Measurements from ENCODE around the gene CENPE. TPM values are rescaled to one million over a fixed set of nuclear protein-coding genes. Genes with fewer than 3 reads are reported as not detected.

The CENPE gene
- total RNA-seq, 4 donors from 2014 or later = 0.26 to 15.2 (median 0.64) TPM; not detected in 1

DNA sequence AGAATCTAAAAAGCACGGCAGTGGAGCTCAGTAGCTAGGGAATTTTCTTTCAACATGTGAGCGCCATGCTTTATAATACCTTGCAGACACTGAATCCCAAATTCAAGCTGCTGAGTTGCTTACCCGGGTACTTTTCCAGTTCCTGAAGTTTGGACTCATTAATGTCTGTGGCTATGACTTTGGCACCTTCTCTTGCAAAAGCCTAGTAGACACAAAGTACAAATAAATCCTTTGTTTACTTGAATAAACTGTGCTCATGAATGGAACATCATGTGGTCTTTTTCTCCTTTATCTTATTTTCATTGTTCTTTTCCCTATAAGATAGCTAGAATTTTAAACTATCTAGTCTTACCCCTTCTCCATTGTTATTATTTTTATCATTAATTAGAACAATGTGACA lies 103.1 kb downstream of the CENPE start:
- Histone ChIP-seq H3K4me1 (no peaks in the 10 kb centered on the region), H3K27me3 (no peaks in the 10 kb centered on the region), H3K27ac (no peak overlapping the region), H3K36me3 (no peaks in the 10 kb centered on the region), H3K9me3 (no peaks in the 10 kb centered on the region), H3K4me3 (no peak overlapping the region)
- TF ChIP-seq POLR2A (IDR thresholded peaks at IDR 0.05) = no peak
- TF ChIP-seq, protein P1, sequence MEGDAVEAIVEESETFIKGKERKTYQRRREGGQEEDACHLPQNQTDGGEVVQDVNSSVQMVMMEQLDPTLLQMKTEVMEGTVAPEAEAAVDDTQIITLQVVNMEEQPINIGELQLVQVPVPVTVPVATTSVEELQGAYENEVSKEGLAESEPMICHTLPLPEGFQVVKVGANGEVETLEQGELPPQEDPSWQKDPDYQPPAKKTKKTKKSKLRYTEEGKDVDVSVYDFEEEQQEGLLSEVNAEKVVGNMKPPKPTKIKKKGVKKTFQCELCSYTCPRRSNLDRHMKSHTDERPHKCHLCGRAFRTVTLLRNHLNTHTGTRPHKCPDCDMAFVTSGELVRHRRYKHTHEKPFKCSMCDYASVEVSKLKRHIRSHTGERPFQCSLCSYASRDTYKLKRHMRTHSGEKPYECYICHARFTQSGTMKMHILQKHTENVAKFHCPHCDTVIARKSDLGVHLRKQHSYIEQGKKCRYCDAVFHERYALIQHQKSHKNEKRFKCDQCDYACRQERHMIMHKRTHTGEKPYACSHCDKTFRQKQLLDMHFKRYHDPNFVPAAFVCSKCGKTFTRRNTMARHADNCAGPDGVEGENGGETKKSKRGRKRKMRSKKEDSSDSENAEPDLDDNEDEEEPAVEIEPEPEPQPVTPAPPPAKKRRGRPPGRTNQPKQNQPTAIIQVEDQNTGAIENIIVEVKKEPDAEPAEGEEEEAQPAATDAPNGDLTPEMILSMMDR (IDR thresholded peaks at IDR 0.05) = no peak
- no peak for DNase-seq
- intact Hi-C loops (cut with DNase I; ENCODE audit: low total_unique reads) = loop anchor here (10.0 kb wide), 1 partner anchor 80 kb away; the partner anchor contains the start of gene SLC9B1

DNA sequence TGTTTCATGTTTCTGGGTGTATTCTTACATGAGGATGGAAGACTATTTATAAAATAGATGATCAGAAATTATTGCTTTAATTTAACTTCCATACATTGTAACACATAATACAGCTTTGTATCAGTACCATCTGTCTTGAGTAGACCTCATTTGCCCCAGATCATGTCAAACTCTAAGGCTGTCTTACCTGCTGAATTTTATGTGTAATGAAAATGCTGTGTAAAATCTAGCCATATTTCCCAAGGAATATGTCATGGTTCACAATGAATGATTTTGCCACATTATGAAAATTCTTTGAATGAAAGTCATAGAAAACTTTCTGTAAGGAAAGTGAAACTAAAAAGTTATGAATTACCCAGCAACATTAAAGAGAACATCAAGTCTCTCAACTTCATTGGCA lies 105.9 kb downstream of the CENPE start:
- Histone ChIP-seq H3K27me3 (no peaks in the 10 kb centered on the region), H3K36me3 (no peaks in the 10 kb centered on the region), H3K4me1 (no peaks in the 10 kb centered on the region), H3K27ac (no peak overlapping the region), H3K9me3 (no peaks in the 10 kb centered on the region), H3K4me3 (no peak overlapping the region)
- TF ChIP-seq POLR2A (IDR thresholded peaks at IDR 0.05) = no peak
- TF ChIP-seq, protein P1 (IDR thresholded peaks at IDR 0.05) = no peak
- DNase-seq = no peak
- intact Hi-C loops (cut with DNase I; ENCODE audit: low total_unique reads) = loop anchor here (10.0 kb wide), 1 partner anchor 77 kb away; the partner anchor contains the start of gene SLC9B1

DNA sequence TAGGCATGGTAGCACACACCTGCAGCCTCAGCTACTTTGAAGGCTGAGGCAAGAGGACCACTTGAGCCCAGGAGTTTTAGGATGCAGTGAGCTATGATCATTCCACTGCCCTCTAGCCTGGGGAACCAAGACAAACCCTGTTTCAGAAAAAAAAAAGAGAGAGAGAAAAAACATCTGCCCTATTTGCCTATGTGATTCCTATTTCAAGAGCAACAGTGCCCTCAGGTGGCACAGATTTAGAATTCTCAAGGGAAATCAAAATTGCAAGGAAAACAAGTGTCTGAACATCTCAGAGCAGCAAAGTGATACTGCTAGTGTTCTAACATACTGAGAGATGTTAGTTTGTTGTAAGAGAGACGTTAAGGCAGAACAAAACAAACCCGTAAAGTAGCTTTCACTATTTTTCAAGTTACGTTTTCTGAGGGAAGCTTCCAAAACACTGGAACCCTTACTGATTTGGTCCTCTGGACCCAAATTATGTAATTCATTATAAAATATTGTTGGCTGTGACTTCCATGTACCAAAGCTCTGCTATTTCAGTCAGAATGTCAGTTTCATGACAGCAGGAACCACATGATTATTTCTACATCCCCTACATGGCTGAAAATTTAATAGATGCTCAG lies 106.4 kb downstream of the CENPE start:
- Histone ChIP-seq H3K9me3 (no peaks in the 10 kb centered on the region), H3K27ac (no peak overlapping the region), H3K36me3 (no peaks in the 10 kb centered on the region), H3K4me3 (no peak overlapping the region), H3K4me1 (no peaks in the 10 kb centered on the region), H3K27me3 (no peaks in the 10 kb centered on the region)
- DNase-seq = peak in 1 of 2 donors; percentile 22
- no peak for TF ChIP-seq POLR2A (IDR thresholded peaks at IDR 0.05)
- TF ChIP-seq, protein P1 (IDR thresholded peaks at IDR 0.05) = peak in 3 of 4 experiments; percentile 31 to 54 (median 48)
- intact Hi-C loops (cut with DNase I; ENCODE audit: low total_unique reads) = loop anchor here (10.0 kb wide), 1 partner anchor 77 kb away; the partner anchor contains the start of gene SLC9B1

DNA sequence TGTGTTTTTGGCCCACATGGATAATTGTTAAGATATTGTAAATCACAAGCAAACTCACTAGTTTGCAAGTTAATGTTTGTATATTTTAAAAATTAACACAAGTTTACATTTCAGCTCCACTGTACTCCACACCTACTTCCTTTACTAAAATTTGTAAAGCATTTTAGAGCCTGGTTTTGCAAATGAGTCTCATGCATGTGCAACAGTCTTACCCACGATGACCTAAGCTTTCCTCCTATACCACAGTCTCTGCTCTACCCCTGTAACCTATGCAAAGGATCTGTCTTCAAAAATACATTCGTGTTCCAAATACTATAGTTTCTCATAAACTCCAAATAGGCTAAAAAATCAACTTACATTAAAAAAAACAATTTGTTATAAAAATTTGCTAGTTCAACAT lies 108.7 kb downstream of the CENPE start:
- H3K36me3 ChIP-seq = no peaks in the 10 kb centered on the region
- no peak overlapping the region for H3K27ac ChIP-seq
- no peaks in the 10 kb centered on the region for H3K27me3 ChIP-seq
- DNase-seq = no peak
- no peaks in the 10 kb centered on the region for H3K4me1 ChIP-seq
- TF ChIP-seq POLR2A (IDR thresholded peaks at IDR 0.05) = no peak
- TF ChIP-seq, protein P1 (IDR thresholded peaks at IDR 0.05) = no peak
- intact Hi-C loops (cut with DNase I; ENCODE audit: low total_unique reads) = no loop called here
- no peaks in the 10 kb centered on the region for H3K9me3 ChIP-seq
- no peak overlapping the region for H3K4me3 ChIP-seq

DNA sequence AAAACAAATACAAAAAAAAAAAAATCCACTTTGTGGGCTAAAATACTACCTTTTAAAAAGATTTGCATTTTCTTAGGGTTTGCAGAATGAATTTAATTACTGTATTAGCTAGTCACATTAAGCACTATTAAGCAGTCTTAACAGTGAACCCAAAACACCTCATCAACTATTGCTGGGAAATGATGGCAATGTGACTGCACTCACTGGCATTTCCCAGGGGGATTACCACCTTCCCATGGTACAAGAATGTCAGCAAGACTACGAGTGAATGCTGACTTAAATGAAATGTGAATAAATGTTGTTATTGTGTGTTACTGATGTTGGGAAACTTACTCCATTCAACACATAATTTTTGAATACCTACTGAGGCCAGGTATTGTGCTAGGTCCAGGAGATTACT lies 111.6 kb downstream of the CENPE start:
- Histone ChIP-seq H3K36me3 (no peaks in the 10 kb centered on the region), H3K27ac (no peak overlapping the region), H3K9me3 (no peaks in the 10 kb centered on the region), H3K4me3 (no peak overlapping the region), H3K27me3 (no peaks in the 10 kb centered on the region), H3K4me1 (no peaks in the 10 kb centered on the region)
- intact Hi-C loops (cut with DNase I; ENCODE audit: low total_unique reads) = no loop called here
- no peak for DNase-seq
- no peak for TF ChIP-seq POLR2A (IDR thresholded peaks at IDR 0.05)
- TF ChIP-seq, protein P1 (IDR thresholded peaks at IDR 0.05) = no peak

Data from uterus (tissue), 4 donors.